Mesodermal cell (in vitro differentiated cells): ENCODE data around the gene AIFM2.

ENCODE experiments used
- H3K27ac ChIP-seq: 2 replicates; pipeline ENCODE4 v1.7.0; 2013; ENCODE audit warnings: mild to moderate bottlenecking, low read depth, low read length, moderate library complexity; ENCODE audit not compliant: severe bottlenecking
- H3K36me3 ChIP-seq: 2 replicates; pipeline ENCODE4 v1.7.1; 2013; ENCODE audit warnings: mild to moderate bottlenecking, low read length, moderate library complexity; ENCODE audit not compliant: control insufficient read depth, insufficient read depth
- H3K4me1 ChIP-seq: one replicate; pipeline ENCODE4 v1.7.1; 2013; ENCODE audit warnings: mild to moderate bottlenecking, low read length; ENCODE audit not compliant: insufficient read depth, control insufficient read depth, poor library complexity, severe bottlenecking
- H3K4me3 ChIP-seq: 2 replicates; pipeline ENCODE4 v1.7.0; 2013; ENCODE audit warnings: low read length, control low read depth, mild to moderate bottlenecking; ENCODE audit not compliant: insufficient read depth, poor library complexity, severe bottlenecking; ENCODE audit errors: extremely low read depth
- H3K9me3 ChIP-seq: 2 replicates; pipeline ENCODE4 v1.7.1; 2013; ENCODE audit warnings: mild to moderate bottlenecking, low read length, moderate library complexity; ENCODE audit not compliant: control insufficient read depth
- WGBS, 2 experiments: methylation state at CpG; one replicate each; pipeline ENCODE4 v1.1.5; 2013; ENCODE audit warnings: missing lambda C conversion rate in 2 of 2; ENCODE audit not compliant: insufficient coverage in 2 of 2; 5-methylcytosine and 5-hydroxymethylcytosine counted together

AIFM2 gene

DNA sequence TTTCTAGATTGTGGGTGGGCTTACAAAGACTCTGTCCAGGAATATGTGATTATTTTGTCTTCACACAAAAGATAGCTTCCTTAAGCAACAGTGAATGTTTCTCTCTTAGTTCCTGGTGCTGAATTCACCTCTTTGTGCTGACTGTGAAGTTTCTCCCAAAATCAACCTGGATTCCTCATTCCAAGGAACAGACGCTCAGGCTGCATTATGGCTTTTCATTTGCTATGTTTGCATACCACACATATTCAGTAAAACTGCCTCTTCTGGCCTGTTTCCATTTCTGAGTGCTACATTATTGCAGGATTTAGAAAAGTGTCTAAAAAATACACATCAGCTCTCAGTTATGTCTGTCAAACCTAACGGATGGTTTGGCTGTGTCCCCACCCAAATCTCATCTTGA is 58.5 kb downstream of the AIFM2 start:
- Histone ChIP-seq H3K36me3 (peaks cover 39% of the 10 kb centered on the region), H3K9me3 (no peaks in the 10 kb centered on the region), H3K4me3 (no peak overlapping the region), H3K4me1 (no peaks in the 10 kb centered on the region), H3K27ac (no peak overlapping the region)
- 89 to 92% methylated on average over 1 of the region's 2 CpGs for WGBS, 2 experiments

DNA sequence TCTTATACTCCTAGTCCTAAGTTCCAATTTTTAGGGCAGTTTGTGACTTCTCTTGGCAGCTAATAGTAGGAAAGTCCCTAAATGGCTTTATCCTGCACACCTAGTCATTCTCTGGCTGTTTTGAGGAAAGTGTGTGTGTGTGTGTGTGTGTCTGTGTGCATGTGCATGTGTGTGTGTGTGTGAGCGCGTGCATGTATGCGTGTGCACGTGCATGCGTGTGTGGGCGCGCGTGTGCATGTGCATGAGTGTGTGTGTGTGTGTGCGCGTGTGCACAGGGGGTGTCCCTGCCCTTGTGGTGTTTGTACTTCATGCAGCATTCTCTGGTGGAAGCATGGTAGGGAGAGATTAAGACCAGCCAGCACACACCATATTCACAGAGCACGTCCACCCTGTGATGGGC is 61.8 kb downstream of the AIFM2 start:
- WGBS, 2 experiments = 96 to 100% methylated on average over 1 to 8 of the region's 11 CpGs
- Histone ChIP-seq H3K4me1 (no peaks in the 10 kb centered on the region), H3K9me3 (no peaks in the 10 kb centered on the region), H3K27ac (no peak overlapping the region), H3K4me3 (no peak overlapping the region), H3K36me3 (peaks cover 22% of the 10 kb centered on the region)

DNA sequence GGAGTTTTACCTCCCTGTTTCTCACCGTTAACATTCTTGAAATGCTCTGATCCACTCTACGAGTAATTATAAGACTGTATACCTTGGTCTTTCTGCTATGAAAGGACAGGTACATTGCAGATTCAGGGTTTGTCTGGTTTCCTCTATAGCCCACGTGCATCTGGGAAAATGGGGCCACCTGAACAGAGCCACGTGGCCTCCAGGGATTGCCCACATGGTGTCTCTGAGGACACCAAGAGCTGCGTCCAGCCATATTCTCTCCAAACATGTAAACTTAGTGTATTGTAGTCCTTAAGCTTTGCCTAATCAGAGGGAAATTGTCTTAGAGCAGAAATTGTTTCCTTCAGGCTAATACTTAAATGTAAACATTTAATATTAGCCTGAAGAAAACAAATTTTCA is 63.3 kb downstream of the AIFM2 start:
- 94 to 96% methylated on average over 2 to 3 of the region's 5 CpGs for WGBS, 2 experiments
- H3K27ac ChIP-seq = no peak overlapping the region
- no peak overlapping the region for H3K4me3 ChIP-seq
- H3K9me3 ChIP-seq = no peaks in the 10 kb centered on the region
- H3K36me3 ChIP-seq = peaks cover 23% of the 10 kb centered on the region
- no peaks in the 10 kb centered on the region for H3K4me1 ChIP-seq

DNA sequence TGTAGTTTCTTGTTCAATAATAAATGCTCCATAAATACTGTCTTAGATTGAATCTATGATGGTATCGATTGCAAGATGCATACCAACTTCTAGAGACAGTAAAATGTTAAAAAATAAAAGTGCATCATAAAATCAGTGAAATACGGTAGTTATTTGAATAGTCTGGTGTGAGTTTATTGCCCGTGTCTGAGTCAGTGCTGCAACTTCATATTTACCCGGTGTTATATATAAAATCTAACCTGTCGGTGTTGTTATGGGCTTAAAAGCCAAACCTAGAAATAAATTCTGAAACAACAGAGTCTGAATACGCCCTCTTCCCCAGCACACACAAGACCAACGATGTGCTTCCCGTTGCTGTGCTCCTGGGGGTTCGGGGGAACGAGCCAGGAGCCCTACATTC is 63.7 kb downstream of the AIFM2 start:
- Histone ChIP-seq H3K27ac (no peak overlapping the region), H3K36me3 (peaks cover 23% of the 10 kb centered on the region), H3K4me3 (no peak overlapping the region), H3K9me3 (no peaks in the 10 kb centered on the region), H3K4me1 (no peaks in the 10 kb centered on the region)
- 89 to 91% methylated on average over 3 to 8 of the region's 10 CpGs for WGBS, 2 experiments

DNA sequence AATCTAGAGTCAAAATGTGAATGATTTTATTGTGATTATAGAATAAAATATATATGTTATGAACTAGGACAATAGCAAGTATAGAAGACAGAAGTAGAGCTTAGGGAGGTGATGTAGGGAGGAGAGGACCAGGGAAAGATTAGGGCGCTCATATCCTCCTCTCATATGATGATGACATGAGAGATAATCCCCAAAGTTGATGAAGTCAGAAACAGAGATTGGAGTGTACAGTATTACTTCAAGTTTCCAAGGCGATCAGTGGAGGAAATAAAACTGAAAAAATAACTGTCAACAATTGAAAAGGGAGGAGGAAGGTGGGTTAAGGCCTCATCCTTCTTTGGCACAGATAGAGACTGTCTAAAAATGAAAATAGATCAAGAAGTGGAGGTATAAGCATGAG is 65.0 kb downstream of the AIFM2 start:
- peaks cover 18% of the 10 kb centered on the region for H3K36me3 ChIP-seq
- WGBS, 2 experiments = 80 to 100% methylated on average over 2 of the region's 2 CpGs
- H3K4me1 ChIP-seq = no peaks in the 10 kb centered on the region
- no peaks in the 10 kb centered on the region for H3K9me3 ChIP-seq
- no peak overlapping the region for H3K4me3 ChIP-seq
- H3K27ac ChIP-seq = no peak overlapping the region

DNA sequence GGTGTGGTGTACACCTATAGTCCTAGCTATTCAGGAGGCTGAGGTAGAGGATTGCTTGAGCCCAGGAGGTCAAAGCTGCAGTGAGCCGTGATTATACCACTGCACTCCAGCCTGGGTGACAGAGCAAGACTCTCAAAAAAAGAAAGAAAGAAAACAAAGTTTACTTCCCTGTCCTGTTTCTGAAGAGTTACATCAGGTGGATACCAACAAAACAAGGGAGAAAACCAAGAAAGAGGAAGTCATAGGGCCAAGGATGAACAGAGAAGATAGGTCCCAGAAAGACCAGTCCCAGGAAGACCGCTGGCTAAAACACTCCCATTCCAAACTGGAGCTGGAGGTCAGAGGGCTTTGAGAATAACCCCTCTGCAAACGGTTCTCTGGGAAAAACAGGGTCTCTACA is 66.4 kb downstream of the AIFM2 start:
- peaks cover 18% of the 10 kb centered on the region for H3K36me3 ChIP-seq
- no peaks in the 10 kb centered on the region for H3K4me1 ChIP-seq
- no peak overlapping the region for H3K4me3 ChIP-seq
- no peak overlapping the region for H3K27ac ChIP-seq
- WGBS, 2 experiments = 100% methylated on average over 1 of the region's 3 CpGs; no CpG with 5 or more reads in 1 of the 2 experiments
- H3K9me3 ChIP-seq = no peaks in the 10 kb centered on the region

DNA sequence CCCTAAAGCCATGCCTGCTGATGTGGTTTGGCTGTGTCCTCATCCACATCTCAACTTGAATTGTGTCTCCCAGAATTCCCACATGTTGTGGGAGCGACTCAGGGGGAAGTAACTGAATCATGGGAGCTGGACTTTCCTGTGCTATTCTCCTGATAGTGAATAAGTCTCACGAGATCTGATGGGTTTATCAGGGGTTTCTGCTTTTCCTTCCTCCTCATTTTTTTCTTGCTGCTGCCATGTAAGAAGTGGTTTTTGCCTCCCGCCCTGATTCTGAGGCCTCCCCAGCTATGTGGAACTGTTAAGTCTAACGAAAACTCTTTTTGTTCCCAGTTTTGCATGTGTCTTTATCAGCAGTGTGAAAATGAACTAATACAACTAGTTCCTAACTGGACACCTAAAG is 68.1 kb downstream of the AIFM2 start:
- peaks cover 18% of the 10 kb centered on the region for H3K36me3 ChIP-seq
- no peak overlapping the region for H3K27ac ChIP-seq
- no peaks in the 10 kb centered on the region for H3K4me1 ChIP-seq
- H3K4me3 ChIP-seq = no peak overlapping the region
- H3K9me3 ChIP-seq = no peaks in the 10 kb centered on the region
- WGBS, 2 experiments = 86 to 90% methylated on average over 3 of the region's 4 CpGs

DNA sequence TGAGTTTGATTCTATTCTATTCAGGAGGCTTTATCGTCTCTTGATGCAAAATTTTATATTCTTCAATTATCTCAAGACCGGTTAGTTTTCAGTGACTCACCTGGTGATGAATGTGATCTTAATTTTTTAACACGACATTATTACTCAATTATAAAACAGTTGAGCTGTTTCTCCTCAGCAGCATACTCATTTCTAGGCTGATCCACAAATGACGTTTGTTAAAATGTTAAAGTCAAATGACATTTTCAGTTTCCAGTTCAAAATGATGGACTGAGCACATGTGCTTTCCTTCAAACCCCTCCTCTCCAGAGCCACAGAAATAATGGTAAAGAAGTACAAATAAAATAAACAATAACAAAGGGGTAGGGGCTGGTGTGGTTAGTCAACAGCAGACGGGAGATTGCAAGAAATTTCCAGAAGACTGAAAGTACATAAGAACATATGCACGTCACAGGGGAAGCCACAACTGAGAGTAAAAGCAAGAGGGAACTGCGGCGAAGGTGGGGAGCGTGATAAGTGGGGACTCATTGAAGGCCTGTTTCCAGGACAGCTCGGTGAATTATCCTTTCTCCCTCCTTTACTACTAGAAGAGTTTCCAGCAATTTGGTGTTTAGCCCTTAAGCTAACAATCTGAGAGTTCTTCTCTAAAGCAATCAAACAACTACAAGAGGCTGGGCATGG is 69.1 kb downstream of the AIFM2 start:
- Histone ChIP-seq H3K36me3 (peaks cover 18% of the 10 kb centered on the region), H3K27ac (no peak overlapping the region), H3K9me3 (no peaks in the 10 kb centered on the region), H3K4me1 (no peaks in the 10 kb centered on the region), H3K4me3 (no peak overlapping the region)
- WGBS, 2 experiments = 83 to 87% methylated on average over 4 to 6 of the region's 10 CpGs
